ENCODE measurements around the gene ZNF717.
"Not testable (repeated sequence)": the region's sequence is repeated elsewhere in the genome, so short reads cannot be mapped to it uniquely, and the experiment has no call there.

ZNF717 gene

DNA sequence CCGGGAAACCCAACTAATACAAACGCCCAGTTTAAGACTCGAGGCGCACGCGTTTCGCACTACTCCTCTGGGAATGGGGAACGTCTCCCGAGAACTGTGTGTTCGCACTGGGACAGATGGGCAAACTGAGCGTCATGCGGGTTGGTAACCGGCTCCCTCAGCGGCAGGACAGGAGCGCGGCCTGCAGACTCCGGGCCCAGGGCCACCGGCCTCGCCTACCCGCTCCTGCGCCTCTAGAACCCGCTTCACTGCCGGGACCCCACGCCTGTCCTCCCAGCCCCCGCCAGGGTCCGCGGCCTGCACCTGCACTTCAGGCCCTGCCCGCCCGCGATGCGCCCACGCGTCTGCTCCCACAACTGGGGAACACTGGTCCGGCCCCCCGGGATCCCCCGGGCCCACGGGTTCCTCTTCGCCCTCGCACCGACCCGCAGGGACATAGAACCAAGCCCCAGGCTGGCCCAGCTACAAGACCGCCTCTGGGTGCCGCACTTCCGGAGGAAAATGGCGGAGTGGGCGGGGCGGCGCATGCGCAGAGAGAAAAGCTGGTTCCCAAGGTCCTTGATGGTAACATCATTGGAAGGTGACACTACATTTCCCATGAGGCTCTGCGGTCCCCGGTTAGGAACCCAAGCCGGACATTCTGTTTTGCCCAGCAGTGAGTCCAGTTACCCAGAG is at the start of gene ZNF717:
ZNF717 (minus strand) TSS at position 469 of the 675 bp plus-strand sequence. CDS start 2,187 bp downstream, outside the sequence.
- peak; percentile 40 to 98 (median 90) for DNase-seq

DNA sequence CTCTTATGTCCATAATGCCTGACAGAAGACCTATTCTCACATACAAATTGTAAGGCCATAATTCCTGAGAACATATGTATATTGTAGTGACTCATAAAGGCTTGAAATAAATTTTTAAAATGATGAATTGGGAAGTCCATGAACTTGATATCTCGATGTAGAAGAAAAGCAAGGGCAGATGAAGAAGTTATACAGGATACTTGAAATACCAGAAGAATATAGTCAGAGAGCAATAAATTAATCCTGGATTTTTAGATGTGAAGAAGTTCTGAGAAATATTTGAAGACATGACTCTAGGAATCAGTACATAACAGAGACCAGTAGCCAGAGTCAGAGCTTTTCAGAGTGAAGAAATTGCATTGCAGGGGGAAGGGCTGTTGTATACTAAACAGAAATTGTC is 45.7 kb upstream of the ZNF717 start:
- DNase-seq: not testable (repeated sequence)

DNA sequence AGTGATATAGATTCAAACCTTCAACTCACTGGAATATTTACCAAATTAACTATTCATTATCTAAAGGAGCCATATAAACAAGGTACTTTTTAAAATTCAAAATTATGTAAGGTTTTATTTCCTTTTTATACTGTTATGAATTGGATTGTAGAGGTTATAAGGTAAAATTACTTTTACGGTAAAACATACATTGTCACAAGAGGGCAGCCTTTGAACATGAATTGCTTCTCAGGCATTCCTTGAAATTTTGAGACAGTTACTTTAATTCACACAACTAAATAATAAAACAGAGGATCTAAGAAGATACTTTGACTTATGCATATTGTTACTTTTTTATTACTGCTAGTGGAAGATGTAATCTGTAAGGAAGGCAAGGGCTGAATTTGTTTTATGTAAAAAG is 32.7 kb upstream of the ZNF717 start:
- DNase-seq: not testable (repeated sequence)

DNA sequence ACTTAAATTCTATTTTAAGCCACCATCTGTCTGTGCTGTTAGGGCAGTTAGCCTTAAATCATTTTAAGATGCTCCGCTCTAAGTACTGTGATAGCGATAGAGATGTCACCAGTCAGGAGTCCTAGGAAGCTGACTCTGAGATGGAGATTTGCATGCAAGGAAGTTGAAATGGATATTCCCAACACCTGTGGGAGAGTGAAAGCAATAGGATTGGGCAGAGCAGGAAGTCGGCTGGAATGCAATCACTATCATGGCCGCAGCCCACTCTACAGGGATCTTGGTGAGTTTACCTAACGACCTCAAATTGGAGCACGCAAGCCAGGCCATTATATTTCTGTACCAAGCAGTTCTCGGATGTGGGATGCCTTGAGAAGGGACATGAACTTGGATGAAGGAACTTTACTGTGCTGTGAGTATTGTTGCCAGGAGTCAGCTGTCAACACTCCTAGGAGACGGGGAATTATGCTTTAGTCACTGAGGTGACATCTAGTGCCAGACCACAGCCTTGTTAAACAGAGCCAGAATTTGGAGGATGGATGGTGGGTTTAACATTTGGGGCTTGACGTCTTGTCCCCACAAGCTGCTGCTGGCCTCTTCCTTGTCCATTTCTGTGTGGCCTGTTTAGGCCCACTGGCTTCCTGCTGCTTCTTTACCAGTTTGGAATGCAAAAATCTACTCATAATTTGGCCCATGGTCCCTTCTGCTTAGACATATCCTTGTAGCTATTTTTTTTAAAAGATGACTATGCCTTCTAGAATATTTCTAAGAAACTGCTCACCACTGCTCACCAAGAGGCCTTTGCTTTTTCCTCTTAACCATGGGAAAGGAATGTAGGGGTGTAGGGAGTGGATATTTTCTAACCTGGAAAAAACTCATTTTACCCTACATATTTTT is 31.2 kb upstream of the ZNF717 start:
- DNase-seq: not testable (repeated sequence)

DNA sequence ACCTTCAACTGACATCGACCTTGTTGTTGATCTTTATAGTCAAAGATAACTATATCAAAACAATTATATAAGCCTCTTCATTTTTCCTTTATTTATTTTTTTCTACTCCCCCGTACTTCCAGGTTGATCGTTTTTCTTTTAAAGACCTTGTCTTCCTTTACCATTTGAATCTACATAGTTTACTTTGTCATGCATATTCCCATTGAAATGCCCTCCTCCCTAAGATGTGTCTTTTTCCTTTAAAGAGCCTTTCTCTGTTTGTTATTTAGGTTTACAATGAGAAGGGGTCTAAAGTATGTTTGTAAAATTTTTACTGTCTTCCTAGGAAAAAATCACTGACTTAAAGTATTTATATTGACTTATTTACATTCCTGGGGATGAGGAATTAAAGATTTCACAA is 29.4 kb upstream of the ZNF717 start:
- DNase-seq: no peak

DNA sequence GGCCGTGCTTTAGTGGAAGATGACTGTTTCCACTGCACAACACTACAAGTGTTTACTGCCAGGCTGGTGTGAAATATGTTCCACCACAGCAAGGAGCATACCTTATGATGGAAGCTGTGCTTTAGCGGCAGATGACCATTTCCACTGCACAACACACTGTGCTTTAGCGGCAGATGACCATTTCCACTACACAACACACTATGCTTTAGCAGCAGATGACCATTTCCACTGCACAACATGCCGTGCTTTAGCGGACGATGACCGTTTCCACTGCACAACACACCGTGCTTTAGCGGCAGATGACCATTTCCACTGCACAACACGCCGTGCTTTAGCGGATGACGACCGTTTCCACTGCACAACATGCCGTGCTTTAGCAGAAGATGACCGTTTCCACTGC is 2.8 kb downstream of the ZNF717 start:
- no peak for DNase-seq

DNA sequence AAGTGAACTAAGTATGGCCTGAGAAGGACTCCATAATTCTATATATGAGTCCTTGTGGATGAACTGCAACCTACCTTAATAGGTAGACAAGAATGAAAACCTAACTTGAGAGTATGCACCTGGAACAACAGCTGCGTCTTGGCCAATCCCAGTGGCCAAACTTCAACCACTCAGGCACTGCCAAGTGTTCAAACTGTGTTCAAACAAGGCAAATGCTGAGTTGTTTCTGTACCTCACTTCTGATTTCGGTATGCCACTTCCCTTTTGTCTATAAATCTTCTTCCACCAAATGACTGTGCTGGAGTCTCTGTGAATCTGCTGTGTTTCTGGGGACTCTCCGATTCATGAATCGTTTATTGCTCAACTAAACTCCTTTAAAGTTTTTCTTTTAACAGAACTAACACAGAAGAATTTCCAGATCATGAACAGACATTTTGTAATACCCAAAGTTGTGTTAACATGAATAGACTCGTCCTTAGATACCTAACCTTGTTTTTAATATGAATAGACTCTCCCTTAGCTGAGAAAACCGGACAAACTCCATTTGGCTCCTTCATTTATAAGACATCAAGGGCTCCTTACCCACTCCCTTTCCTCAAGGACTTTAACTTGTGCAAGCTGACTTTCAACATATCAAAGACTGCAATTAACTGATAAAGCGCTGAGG is 4.1 kb downstream of the ZNF717 start:
- DNase-seq: no peak

DNA sequence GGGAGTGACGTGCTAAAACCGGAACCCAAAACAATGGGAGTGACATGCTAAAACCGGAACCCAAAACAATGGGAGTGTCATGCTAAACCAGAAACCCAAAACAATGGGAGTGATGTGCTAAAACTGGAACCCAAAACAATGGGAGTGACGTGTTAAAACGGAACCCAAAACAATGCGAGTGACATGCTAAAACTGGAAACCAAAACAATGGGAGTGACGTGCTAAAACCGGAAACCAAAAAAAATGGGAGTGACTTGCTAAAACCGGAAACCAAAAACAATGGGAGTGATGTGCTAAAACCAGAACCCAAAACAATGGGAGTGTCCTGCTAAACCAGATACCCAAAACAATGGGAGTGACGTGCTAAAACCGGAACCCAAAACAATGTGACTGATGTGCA is 7.6 kb downstream of the ZNF717 start:
- DNase-seq: not testable (repeated sequence)

DNA sequence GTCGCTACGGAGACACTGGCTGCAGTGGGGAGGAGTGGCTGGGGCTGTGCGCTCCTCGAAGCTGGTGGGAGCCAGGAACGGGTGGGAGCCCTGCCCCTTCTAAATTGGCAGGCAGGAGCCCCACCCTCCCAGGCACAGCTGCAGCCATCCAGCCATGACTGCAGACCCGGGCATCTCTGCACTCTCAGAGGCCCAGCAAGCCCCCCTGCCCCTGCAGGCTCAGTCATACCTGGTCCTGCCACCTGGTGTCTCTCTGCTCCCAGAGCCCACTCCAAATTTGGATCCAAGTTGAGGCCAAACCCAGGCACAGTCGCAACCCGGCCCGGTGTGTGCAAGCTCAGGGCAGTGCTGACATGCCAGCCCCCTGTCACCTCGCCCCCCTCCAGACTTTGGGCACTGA is 13.7 kb downstream of the ZNF717 start:
- DNase-seq: not testable (repeated sequence)

DNA sequence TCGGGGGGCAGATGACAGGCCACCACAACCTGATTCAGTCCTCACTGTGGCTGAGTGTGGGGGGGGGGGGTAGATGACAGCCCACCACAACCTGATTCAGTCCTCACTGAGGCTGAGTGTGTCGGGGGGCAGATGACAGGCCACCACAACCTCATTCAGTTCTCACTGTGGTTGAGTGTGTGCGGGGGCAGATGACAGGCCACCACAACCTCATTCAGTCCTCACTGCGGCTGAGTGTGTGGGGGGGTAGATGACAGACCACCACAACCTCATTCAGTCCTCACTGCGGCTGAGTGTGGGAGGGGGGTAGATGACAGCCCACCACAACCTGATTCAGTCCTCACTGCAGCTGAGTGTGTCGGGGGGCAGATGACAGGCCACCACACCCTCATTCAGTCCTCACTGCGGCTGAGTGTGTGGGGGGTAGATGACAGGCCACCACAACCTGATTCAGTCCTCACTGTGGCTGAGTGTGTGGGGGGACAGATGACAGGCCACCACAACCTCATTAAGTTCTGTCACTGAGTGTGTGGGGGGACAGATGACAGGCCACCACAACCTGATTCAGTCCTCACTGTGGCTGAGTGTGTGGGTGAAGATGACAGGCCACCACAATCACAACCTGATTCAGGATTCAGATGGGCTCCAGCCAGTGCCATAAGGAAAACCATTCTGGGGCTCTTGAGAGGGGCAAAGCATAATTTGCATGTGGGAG is 16.9 kb downstream of the ZNF717 start:
- no peak for DNase-seq

DNA sequence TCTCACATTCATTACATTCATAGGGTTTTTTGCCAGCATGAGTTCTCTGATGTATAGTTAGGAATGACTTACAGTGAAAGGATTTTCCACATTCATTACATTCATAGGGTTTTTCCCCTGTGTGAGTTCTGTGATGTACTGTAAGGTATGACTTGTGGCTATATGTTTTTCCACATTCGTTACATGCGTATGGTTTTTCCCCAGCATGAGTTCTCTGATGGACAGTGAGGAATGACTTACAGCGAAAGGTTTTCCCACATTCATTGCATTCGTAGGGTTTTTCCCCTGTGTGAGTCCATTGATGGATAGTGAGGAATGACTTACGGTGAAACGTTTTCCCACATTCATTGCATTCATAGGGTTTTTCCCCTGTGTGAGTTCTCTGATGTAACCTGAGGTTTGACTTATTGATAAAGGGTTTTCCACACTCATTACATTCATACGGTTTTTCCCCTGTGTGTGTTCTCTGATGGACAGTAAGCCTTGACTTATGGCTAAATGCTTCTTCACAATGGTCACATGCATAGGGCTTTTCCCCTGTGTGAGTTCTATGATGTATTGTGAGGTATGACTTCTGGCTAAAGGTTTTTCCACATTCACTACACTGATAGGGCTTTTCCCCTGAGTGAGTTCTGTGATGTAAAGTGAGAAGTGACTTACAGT is 47.4 kb downstream of the ZNF717 start:
- no peak for DNase-seq

DNA sequence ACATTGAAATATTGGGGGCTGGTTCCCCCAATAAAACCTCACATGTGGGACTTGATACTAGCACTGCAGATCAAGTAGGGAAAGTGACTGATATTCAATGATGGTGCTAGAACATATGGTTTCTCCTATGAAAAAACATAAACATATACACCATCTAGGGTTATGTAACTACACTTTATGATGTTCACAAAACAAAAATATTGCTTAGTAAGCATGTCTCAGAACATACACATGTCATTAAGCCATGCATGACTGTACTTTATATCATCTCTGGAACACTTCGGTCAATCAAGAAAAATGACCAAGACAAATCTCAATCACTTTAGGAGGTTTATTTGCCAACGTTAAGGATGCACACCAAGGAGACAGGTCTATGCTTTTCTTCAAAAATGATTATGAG is 57.4 kb downstream of the ZNF717 start:
- no peak for DNase-seq

DNA sequence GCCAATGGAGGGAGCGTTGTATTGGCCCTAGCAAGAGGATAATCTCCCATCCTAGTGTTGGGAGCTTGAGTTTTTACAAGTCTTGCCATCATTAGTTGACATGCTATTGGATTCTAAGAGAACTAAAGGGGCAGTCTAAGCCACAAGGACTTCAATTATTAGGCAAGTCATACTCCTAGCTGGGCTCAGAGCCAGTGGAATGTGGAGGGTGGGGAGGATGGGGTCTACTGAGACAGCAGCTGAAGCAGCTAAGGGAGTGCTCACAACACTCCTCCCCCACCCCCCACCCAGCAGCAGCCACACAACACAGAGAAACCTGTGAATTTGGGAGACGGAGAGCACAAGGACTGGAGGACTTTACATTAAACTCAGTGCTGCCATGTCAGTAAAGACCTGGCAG is 93.3 kb downstream of the ZNF717 start:
- no peak for DNase-seq

DNA sequence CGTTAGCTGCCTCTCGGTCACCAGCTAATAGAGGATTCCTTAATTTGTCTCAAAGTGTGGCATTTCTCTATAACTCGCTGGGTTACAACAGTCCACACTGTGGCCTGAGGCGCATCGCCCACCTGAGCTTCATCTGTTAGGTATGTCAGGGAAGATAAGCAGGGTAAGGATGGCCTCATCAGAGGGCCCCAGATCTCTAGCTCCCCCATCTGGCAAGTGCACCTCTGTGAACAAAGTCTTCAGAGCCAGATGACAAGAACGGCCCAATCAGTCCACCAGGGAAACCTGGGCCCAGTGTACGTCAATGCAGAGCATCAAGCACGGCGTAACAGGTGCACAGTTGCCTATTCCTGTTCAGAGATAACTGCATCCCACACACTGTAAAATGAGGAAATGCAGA is 98.0 kb downstream of the ZNF717 start:
- no peak for DNase-seq
